ENCODE results near the gene MATN3. TPM values are rescaled to one million over a fixed set of nuclear protein-coding genes. Genes with fewer than 3 reads are reported as not detected.
A peak's percentile ranks its signal among the peaks of the same experiment; 100 is the strongest.

The MATN3 gene
- total and polyA plus RNA-seq, 2 experiments from 2014 or later, result 2.3 to 6.8 TPM

DNA sequence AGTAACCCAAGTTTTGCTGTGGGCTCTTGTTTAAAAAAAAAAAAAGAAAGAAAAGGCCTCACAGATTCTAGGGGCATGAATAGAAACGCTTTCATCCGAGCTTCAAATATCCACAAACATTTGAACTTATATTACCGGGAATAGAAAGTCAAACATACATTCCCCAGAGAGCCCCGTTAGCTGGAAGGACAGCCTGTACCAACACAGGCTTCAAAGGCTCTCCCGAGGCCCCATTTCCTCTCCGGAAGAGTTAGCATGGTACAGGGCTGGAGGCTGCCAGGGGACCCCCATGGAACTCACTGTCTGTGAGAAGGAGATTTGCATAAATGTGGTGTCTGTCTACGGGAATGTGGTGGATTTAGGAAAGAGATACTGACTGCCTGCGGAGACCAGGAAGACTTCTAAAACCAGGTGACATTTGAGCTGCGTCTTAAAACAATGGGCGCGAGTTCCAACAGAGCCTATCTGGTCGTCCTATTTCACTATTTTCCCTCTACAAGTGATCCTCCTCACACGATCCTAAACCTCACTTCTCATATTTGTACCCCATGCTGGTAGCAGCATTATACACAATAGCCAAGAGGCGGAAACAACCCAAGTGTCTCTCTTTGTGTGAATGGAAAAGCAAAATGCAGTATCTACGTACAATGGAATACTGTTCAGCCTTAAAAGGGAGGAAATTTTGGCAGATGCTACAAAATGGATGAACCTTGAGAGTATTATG lies 820 bp upstream of the MATN3 start:
- Histone ChIP-seq H3K4me3 (peak overlapping the region; percentile 62), H3K4me1 (ENCODE audit: insufficient read depth) (peaks cover 7% of the 10 kb centered on the region), H2AFZ (peak overlapping the region; percentile 95), H4K20me1 (ENCODE audit: insufficient read depth, poor library complexity, severe bottlenecking) (no peaks in the 10 kb centered on the region), H3K36me3 (replicated peaks; ENCODE audit: insufficient read depth, low read depth) (no peaks in the 10 kb centered on the region), H3K27ac (peak overlapping the region; percentile 55), H3K27me3 (peaks cover 17% of the 10 kb centered on the region), H3K4me2 (peak overlapping the region; percentile 97), H3K79me2 (no peaks in the 10 kb centered on the region), H3K9me2 (replicated peaks; ENCODE audit: insufficient read depth) (no peaks in the 10 kb centered on the region), H3K9me3 (ENCODE audit: low read depth) (no peaks in the 10 kb centered on the region)
- peak; percentile 21 for DNase-seq (ENCODE audit: low spot score)
- TF ChIP-seq, protein P1, sequence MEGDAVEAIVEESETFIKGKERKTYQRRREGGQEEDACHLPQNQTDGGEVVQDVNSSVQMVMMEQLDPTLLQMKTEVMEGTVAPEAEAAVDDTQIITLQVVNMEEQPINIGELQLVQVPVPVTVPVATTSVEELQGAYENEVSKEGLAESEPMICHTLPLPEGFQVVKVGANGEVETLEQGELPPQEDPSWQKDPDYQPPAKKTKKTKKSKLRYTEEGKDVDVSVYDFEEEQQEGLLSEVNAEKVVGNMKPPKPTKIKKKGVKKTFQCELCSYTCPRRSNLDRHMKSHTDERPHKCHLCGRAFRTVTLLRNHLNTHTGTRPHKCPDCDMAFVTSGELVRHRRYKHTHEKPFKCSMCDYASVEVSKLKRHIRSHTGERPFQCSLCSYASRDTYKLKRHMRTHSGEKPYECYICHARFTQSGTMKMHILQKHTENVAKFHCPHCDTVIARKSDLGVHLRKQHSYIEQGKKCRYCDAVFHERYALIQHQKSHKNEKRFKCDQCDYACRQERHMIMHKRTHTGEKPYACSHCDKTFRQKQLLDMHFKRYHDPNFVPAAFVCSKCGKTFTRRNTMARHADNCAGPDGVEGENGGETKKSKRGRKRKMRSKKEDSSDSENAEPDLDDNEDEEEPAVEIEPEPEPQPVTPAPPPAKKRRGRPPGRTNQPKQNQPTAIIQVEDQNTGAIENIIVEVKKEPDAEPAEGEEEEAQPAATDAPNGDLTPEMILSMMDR (IDR thresholded peaks at IDR 0.05; ENCODE audit: poor library complexity), result no peak
- TF ChIP-seq EZH2 (IDR thresholded peaks at IDR 0.05; ENCODE audit: borderline replicate concordance) (no peak), EZH2phosphoT487 (IDR thresholded peaks at IDR 0.05; ENCODE audit: low read depth, severe bottlenecking, unreplicated experiment) (no peak)
- 46% methylated on average over 15 of the region's 15 CpGs for WGBS (ENCODE audit: low lambda C conversion rate, missing lambda C conversion rate)

DNA sequence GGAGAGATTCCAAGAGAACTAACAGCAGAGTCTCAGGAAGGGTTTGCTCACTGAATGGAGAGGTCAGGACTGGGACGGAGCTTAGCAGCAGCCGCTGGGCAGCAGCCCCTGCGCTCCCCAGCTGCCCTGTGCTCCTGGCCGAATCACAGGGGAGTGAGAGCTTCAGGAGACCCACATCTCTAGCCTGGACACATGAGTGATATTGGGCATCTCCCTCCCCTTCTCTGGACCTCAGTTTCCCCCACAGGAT lies 511 bp downstream of the MATN3 start:
- no peak for TF ChIP-seq EZH2phosphoT487 (IDR thresholded peaks at IDR 0.05; ENCODE audit: low read depth, severe bottlenecking, unreplicated experiment)
- TF ChIP-seq, protein P1 (IDR thresholded peaks at IDR 0.05; ENCODE audit: poor library complexity), result no peak
- TF ChIP-seq EZH2 (IDR thresholded peaks at IDR 0.05; ENCODE audit: borderline replicate concordance), result no peak
- Histone ChIP-seq H4K20me1 (ENCODE audit: insufficient read depth, poor library complexity, severe bottlenecking) (no peaks in the 10 kb centered on the region), H3K9me2 (replicated peaks; ENCODE audit: insufficient read depth) (no peaks in the 10 kb centered on the region), H3K4me2 (peak overlapping the region; percentile 97), H3K9me3 (ENCODE audit: low read depth) (no peaks in the 10 kb centered on the region), H3K36me3 (replicated peaks; ENCODE audit: insufficient read depth, low read depth) (no peaks in the 10 kb centered on the region), H3K27me3 (peaks cover 17% of the 10 kb centered on the region), H2AFZ (no peak overlapping the region), H3K27ac (no peak overlapping the region), H3K4me3 (no peak overlapping the region), H3K4me1 (ENCODE audit: insufficient read depth) (peaks cover 7% of the 10 kb centered on the region), H3K79me2 (no peaks in the 10 kb centered on the region)
- 43% methylated on average over 4 of the region's 4 CpGs for WGBS (ENCODE audit: low lambda C conversion rate, missing lambda C conversion rate)
- no peak for DNase-seq (ENCODE audit: low spot score)

GRCh38 chr2:20011276-20012031 lies 1.0 kb downstream of the MATN3 start:
- H3K36me3 ChIP-seq (replicated peaks; ENCODE audit: insufficient read depth, low read depth), result no peaks in the 10 kb centered on the region
- peaks cover 7% of the 10 kb centered on the region for H3K4me1 ChIP-seq (ENCODE audit: insufficient read depth)
- WGBS (ENCODE audit: low lambda C conversion rate, missing lambda C conversion rate), result 84% methylated on average over 14 of the region's 14 CpGs

More at GRCh38 chr2:20011276-20012031, 1.0 kb downstream of the MATN3 start:
- H2AFZ ChIP-seq, result no peak overlapping the region
- no peaks in the 10 kb centered on the region for H3K9me3 ChIP-seq (ENCODE audit: low read depth)
- peaks cover 17% of the 10 kb centered on the region for H3K27me3 ChIP-seq
- H3K9me2 ChIP-seq (replicated peaks; ENCODE audit: insufficient read depth), result no peaks in the 10 kb centered on the region
- no peak overlapping the region for H3K4me3 ChIP-seq
- no peaks in the 10 kb centered on the region for H4K20me1 ChIP-seq (ENCODE audit: insufficient read depth, poor library complexity, severe bottlenecking)
- no peaks in the 10 kb centered on the region for H3K79me2 ChIP-seq
- no peak overlapping the region for H3K27ac ChIP-seq
- TF ChIP-seq, protein P1 (IDR thresholded peaks at IDR 0.05; ENCODE audit: poor library complexity), result no peak
- TF ChIP-seq EZH2phosphoT487 (IDR thresholded peaks at IDR 0.05; ENCODE audit: low read depth, severe bottlenecking, unreplicated experiment) (no peak), EZH2 (IDR thresholded peaks at IDR 0.05; ENCODE audit: borderline replicate concordance) (no peak)
- no peak for DNase-seq (ENCODE audit: low spot score)
- peak overlapping the region; percentile 97 for H3K4me2 ChIP-seq

Data from hepatocyte (in vitro differentiated cells).